ENCODE results near the gene MOB3C.

The MOB3C gene

DNA sequence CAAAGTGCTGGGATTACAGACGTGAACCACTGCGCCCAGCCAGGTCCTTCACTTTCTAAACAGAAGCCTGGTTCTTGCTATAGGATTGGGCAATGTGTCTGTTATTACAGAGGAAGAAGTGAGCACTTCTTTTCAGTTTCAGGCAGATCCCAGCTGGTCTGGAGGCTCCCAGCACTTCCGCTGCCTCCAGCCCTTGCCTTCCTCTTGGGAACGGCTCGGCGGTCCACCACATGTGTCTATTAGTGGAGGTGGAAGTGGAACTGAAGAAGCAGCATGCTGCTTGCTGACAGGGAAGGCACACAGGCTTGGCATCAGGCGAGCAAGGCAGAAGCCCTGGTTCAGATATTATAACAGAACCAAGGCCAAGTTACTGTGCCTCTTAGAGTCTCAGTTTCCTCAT is 29.5 kb downstream of the MOB3C start:
- DNase-seq (ENCODE audit: low read depth, low spot score), result no peak

DNA sequence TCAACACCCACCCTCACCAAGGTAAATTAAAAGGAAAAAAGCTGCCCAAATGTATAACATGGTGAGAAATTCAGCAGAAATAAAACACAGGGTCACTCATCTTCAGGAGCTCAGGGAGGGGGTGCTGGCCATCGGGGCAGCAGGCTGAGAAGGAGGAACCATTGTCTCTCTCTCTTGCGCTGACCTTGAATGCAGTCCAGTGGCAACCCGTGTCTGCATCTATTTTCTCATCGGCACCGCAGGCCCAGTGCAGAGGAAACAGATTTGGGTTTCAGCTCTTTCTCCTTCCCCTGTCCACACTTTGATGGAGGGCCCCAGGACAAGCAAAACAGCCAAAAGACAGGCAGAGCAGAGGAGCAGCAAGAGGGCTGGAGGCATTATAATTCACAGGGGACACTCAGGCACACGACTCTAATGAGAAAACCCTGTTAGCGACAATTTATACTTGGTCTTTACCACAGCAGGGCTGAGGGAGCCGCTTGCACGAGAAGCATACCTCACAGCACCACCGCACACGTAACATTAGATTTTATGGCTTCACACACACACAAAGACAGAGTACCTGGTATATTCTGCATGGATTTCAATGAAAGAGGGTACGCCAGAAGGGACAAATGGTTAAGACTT is 31.2 kb downstream of the MOB3C start:
- no peak for DNase-seq (ENCODE audit: low read depth, low spot score)
- ChIA-PET CTCF (interaction anchor here (1.3 kb wide), 1 partner anchor 31 kb away, joined by 3 read pairs; the partner anchor contains the start of gene MOB3C), POLR2A (no interaction called here)
- no peak overlapping the region for H3K4me3 ChIP-seq (ENCODE audit: low read depth, low read length)
- TF ChIP-seq, protein P1, sequence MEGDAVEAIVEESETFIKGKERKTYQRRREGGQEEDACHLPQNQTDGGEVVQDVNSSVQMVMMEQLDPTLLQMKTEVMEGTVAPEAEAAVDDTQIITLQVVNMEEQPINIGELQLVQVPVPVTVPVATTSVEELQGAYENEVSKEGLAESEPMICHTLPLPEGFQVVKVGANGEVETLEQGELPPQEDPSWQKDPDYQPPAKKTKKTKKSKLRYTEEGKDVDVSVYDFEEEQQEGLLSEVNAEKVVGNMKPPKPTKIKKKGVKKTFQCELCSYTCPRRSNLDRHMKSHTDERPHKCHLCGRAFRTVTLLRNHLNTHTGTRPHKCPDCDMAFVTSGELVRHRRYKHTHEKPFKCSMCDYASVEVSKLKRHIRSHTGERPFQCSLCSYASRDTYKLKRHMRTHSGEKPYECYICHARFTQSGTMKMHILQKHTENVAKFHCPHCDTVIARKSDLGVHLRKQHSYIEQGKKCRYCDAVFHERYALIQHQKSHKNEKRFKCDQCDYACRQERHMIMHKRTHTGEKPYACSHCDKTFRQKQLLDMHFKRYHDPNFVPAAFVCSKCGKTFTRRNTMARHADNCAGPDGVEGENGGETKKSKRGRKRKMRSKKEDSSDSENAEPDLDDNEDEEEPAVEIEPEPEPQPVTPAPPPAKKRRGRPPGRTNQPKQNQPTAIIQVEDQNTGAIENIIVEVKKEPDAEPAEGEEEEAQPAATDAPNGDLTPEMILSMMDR (IDR thresholded peaks at IDR 0.05; ENCODE audit: insufficient read depth, low read length, missing control alignments), result no peak

More for the DNA sequence above, 29.5 kb downstream of the MOB3C start:
- no peak overlapping the region for H3K4me3 ChIP-seq (ENCODE audit: low read depth, low read length)
- CTCF ChIA-PET, result no interaction called here
- POLR2A ChIA-PET, result no interaction called here
- TF ChIP-seq, protein P1 (IDR thresholded peaks at IDR 0.05; ENCODE audit: insufficient read depth, low read length, missing control alignments), result no peak

DNA sequence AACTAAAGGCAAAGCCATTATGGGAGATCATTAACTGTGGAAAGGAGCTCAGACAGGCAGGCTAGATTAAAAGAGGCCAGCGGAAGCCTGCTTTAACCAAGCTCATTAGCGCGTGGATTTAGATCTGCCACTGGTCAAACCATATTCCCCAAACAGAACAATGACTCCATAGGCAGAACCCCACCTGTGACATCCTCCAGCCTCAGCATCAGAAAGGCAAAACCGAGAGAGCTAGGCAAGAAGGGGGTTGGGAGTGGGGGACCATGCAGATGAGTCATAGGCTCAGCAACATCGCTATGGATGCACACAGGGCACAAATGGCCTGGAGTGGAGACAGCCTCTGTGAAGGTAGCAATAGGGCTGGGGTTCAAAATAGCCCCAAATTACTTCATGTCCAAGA is 33.1 kb downstream of the MOB3C start:
- ChIA-PET POLR2A (no interaction called here), CTCF (interaction anchor here (1.2 to 1.7 kb wide), 3 partner anchors 35 to 56 kb away, joined by 4 read pairs; no protein-coding TSS in a partner anchor)
- TF ChIP-seq, protein P1 (IDR thresholded peaks at IDR 0.05; ENCODE audit: insufficient read depth, low read length, missing control alignments), result no peak
- DNase-seq (ENCODE audit: low read depth, low spot score), result no peak
- no peak overlapping the region for H3K4me3 ChIP-seq (ENCODE audit: low read depth, low read length)

DNA sequence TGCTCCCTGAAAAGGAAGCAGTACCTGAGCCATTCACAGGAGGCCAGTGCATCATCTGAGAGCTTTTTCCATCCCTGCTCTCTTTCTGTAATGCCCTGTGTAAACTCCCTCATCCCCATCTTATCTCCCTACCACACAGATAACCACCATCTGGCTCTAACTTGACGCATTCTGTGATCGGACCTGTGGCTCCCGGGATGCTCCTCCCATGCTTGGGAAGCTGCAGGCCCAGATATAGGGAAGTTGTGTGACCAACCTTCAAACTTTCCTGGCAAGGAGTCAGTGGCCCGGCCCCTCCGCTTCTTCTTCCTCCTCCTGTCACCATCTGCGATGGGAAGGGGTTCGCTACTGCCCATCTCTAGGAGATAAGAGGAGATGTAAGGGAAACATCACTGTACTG is 33.6 kb downstream of the MOB3C start:
- no peak overlapping the region for H3K4me3 ChIP-seq (ENCODE audit: low read depth, low read length)
- CTCF ChIA-PET, result interaction anchor here (1.2 to 1.7 kb wide), 3 partner anchors 35 to 56 kb away, joined by 4 read pairs; no protein-coding TSS in a partner anchor
- no peak for DNase-seq (ENCODE audit: low read depth, low spot score)
- TF ChIP-seq, protein P1 (IDR thresholded peaks at IDR 0.05; ENCODE audit: insufficient read depth, low read length, missing control alignments), result no peak
- POLR2A ChIA-PET, result no interaction called here

GRCh38 chr1:46581681-46582455 is 34.7 kb downstream of the MOB3C start:
- ChIA-PET POLR2A (no interaction called here), CTCF (interaction anchor here (1.3 kb wide), 1 partner anchor 34 kb away, joined by 4 read pairs; no protein-coding TSS in a partner anchor)
- TF ChIP-seq, protein P1 (IDR thresholded peaks at IDR 0.05; ENCODE audit: insufficient read depth, low read length, missing control alignments), result no peak
- DNase-seq (ENCODE audit: low read depth, low spot score), result no peak
- no peak overlapping the region for H3K4me3 ChIP-seq (ENCODE audit: low read depth, low read length)
